ENCODE data around the gene TRIM5. TPM values are rescaled to one million over a fixed set of nuclear protein-coding genes. Genes with fewer than 3 reads are reported as not detected.
"Not testable (repeated sequence)": the region's sequence is repeated elsewhere in the genome, so short reads cannot be mapped to it uniquely, and the experiment has no call there.

TRIM5 gene
- total and polyA plus RNA-seq, 10 donors, result 7.8 to 44.3 (median 32.4) TPM

DNA sequence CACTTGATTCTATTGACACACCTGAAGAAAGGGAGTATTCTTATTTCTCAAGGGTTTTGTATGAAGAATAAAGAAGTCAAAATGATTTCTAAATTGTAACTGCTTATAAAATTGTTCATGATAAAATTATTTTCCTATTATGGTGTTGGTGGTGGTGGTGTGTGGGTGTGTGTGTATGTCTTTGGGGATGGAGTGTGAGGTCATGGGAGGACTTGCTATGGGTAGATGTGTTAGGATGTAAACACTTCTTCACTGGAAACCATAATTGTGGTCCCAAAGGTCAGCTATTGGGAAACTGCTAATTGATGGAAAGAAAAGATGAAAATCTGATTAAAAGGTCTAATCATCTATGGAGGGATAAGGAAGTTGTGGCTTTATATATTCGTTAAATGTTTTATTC lies 9.8 kb upstream of the TRIM5 start:
- TF ChIP-seq POLR2AphosphoS5 (IDR thresholded peaks at IDR 0.05) (no peak), CTCF (IDR thresholded peaks at IDR 0.05 in 8 of 11, conservative IDR thresholded peaks at IDR 0.05 in 3 of 11) (no peak), POLR2A (IDR thresholded peaks at IDR 0.05) (no peak)
- Histone ChIP-seq H3K27ac (peak overlapping the region in 1 of 8 donors; percentile 25), H3K4me1 (peaks cover 16 to 81% (median 46%) of the 10 kb centered on the region in 6 donors), H3K9me3 (no peaks in the 10 kb centered on the region), H3K36me3 (peaks cover 13 to 68% (median 31%) of the 10 kb centered on the region in 6 donors), H3K4me3 (peak overlapping the region in 1 of 8 donors; percentile 19), H3K27me3 (replicated peaks in 1 of 7) (no peaks in the 10 kb centered on the region)
- DNase-seq, result no peak
- intact Hi-C loops (cut with DNase I; ENCODE audit: low total_unique reads), result loop anchor here (10.0 kb wide), 1 partner anchor 70 kb away; the partner anchor contains the start of gene TRIM34
- WGBS, 5 donors, result 42 to 53% (median 45%) methylated on average over 1 of the region's 1 CpG

- H3K36me3 ChIP-seq, result peaks cover 1 to 41% (median 10%) of the 10 kb centered on the region in 6 donors
- H3K27ac ChIP-seq, result peak overlapping the region; percentile 87 to 97 (median 95)
- intact Hi-C loops (cut with DNase I; ENCODE audit: low total_unique reads), result loop anchor here (10.0 kb wide), 1 partner anchor 67 kb away; the partner anchor contains the start of gene TRIM34
- H3K4me3 ChIP-seq, result peak overlapping the region; percentile 41 to 74 (median 70)
- TF ChIP-seq POLR2A (IDR thresholded peaks at IDR 0.05) (no peak), CTCF (IDR thresholded peaks at IDR 0.05 in 8 of 11, conservative IDR thresholded peaks at IDR 0.05 in 3 of 11) (no peak)
- no peak for DNase-seq
- no peaks in the 10 kb centered on the region for H3K27me3 ChIP-seq (replicated peaks in 1 of 7)
- H3K4me1 ChIP-seq, result peaks cover 25 to 75% (median 56%) of the 10 kb centered on the region in 6 donors
- no peaks in the 10 kb centered on the region for H3K9me3 ChIP-seq
- WGBS, 5 donors, result 5 to 24% (median 8%) methylated on average over 3 of the region's 3 CpGs
Measured at GRCh38 chr11:5691964-5692361, 7.1 kb upstream of the TRIM5 start.

- Histone ChIP-seq H3K27ac (peak overlapping the region; percentile 87 to 97 (median 95)), H3K4me1 (peaks cover 25 to 70% (median 54%) of the 10 kb centered on the region in 6 donors), H3K36me3 (peaks cover 0 to 35% (median 5%) of the 10 kb centered on the region in 6 donors), H3K4me3 (peak overlapping the region; percentile 41 to 74 (median 70))
- 12 to 25% (median 17%) methylated on average over 12 of the region's 12 CpGs for WGBS, 5 donors
- intact Hi-C loops (cut with DNase I; ENCODE audit: low total_unique reads), result loop anchor here (10.0 kb wide), 1 partner anchor 67 kb away; the partner anchor contains the start of gene TRIM34
- not testable (repeated sequence) for DNase-seq; H3K27me3 ChIP-seq (replicated peaks in 1 of 7); H3K9me3 ChIP-seq
Measured at GRCh38 chr11:5691238-5691963, 6.5 kb upstream of the TRIM5 start.

GRCh38 chr11:5690736-5691135 lies 5.9 kb upstream of the TRIM5 start:
- Histone ChIP-seq H3K36me3 (peaks cover 0 to 28% (median 0%) of the 10 kb centered on the region in 6 donors), H3K4me3 (peak overlapping the region; percentile 41 to 74 (median 70)), H3K4me1 (peaks cover 25 to 68% (median 50%) of the 10 kb centered on the region in 6 donors), H3K27me3 (replicated peaks in 1 of 7) (no peaks in the 10 kb centered on the region), H3K27ac (peak overlapping the region; percentile 87 to 97 (median 95)), H3K9me3 (no peaks in the 10 kb centered on the region)
- WGBS, 5 donors, result 1 to 6% (median 4%) methylated on average over 5 of the region's 5 CpGs
- intact Hi-C loops (cut with DNase I; ENCODE audit: low total_unique reads), result loop anchor here (10.0 kb wide), 1 partner anchor 66 kb away; the partner anchor contains the start of gene TRIM34
- no peak for DNase-seq
- TF ChIP-seq CTCF (IDR thresholded peaks at IDR 0.05 in 8 of 11, conservative IDR thresholded peaks at IDR 0.05 in 3 of 11), result no peak
- no peak for TF ChIP-seq POLR2A (IDR thresholded peaks at IDR 0.05)
- TF ChIP-seq POLR2AphosphoS5 (IDR thresholded peaks at IDR 0.05), result peak in 1 of 3 donors; percentile 10

All from spleen (tissue), 11 donors.